Retinal pigment epithelial cell (primary cell): Measurements from ENCODE around the gene NDE1.
A peak's percentile ranks its signal among the peaks of the same experiment; 100 is the strongest.

Experiments used
- DNase-seq: peaks from one replicate; pipeline ENCODE4 v3.0.0-alpha.2; 2010; ENCODE audit warnings: low read depth
- H3K4me3 ChIP-seq: 2 replicates; pipeline ENCODE4 v1.5.1; 2011; ENCODE audit warnings: mild to moderate bottlenecking, low read length, control low read depth, moderate library complexity
- TF ChIP-seq, protein P1 (sequence below): conservative IDR thresholded peaks from 2 replicates; pipeline ENCODE4 v1.5.1; 2011; ENCODE audit warnings: low read depth, low read length, control low read depth, inconsistent platforms

The NDE1 gene

DNA sequence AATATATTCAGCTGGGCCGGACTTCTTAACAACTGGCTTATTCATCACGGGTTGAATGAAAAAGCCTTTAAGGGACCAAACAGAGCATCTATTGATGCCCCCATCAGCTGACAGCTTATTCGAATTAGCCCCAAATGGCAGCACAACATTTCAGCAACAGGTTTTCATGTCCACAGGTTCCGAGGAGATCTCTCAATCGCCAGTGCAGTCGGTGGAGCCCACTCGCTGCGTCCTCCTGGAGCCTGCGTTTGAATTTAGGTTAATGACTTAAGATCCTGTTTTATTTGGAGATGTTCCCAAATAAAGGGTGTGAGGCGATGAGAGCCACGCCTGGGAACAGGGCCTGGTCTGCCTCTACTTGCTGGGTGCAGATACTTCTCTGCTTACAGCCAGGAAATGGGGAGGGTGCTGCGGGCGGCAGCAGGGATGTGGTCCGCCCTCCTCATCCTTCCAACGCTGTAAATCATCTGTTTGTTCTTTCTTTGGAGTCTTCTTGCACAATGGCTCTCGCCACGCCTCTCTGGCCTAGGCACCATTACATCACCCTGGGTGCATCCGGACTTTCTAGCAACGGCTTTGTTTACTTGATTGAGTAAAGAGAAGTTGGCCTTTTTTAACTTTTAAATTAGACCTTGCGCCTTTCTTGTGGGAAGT lies 22.6 kb downstream of the NDE1 start:
- peak; percentile 3 for DNase-seq
- H3K4me3 ChIP-seq = no peak overlapping the region
- TF ChIP-seq, protein P1, sequence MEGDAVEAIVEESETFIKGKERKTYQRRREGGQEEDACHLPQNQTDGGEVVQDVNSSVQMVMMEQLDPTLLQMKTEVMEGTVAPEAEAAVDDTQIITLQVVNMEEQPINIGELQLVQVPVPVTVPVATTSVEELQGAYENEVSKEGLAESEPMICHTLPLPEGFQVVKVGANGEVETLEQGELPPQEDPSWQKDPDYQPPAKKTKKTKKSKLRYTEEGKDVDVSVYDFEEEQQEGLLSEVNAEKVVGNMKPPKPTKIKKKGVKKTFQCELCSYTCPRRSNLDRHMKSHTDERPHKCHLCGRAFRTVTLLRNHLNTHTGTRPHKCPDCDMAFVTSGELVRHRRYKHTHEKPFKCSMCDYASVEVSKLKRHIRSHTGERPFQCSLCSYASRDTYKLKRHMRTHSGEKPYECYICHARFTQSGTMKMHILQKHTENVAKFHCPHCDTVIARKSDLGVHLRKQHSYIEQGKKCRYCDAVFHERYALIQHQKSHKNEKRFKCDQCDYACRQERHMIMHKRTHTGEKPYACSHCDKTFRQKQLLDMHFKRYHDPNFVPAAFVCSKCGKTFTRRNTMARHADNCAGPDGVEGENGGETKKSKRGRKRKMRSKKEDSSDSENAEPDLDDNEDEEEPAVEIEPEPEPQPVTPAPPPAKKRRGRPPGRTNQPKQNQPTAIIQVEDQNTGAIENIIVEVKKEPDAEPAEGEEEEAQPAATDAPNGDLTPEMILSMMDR = no peak

DNA sequence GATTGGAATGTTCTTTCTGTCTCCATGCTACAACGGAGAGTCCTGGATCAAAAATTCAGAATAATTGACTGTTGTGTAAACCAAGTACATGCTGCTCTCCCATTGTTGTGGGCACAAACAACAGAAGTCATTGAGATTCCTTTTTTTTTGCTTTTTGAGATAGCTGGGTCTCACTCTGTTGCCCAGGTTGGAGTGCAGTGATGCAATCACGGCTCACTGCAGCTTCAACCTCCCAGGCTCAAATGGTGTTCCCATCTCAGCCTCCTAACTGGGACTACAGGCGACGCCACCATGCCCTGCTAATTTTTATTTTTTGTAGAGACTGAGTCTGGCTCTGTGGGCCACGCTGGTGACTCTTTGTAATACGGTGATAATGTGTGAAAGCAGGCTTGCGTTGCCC lies 24.5 kb downstream of the NDE1 start:
- TF ChIP-seq, protein P1 = no peak
- no peak overlapping the region for H3K4me3 ChIP-seq
- no peak for DNase-seq

DNA sequence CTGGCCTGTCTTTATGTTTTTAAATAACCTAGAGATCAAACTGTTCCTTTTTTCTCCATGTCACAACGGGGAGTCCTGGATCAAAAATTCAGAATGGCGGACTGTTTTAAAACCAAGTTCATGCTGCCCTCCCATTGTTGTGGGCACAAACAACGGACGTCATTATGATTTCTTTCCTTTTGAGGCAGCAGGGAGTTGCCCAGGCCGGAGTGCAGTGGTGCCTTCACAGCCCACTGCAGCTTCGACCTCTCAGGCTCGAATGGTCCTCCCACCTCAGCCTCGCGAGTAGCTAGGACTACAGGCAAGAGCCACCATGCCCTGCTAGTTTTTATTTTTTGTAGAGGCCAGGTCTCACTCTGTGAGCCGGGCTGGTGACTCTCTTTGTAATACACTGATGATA lies 26.5 kb downstream of the NDE1 start:
- TF ChIP-seq, protein P1 = no peak
- DNase-seq = no peak

DNA sequence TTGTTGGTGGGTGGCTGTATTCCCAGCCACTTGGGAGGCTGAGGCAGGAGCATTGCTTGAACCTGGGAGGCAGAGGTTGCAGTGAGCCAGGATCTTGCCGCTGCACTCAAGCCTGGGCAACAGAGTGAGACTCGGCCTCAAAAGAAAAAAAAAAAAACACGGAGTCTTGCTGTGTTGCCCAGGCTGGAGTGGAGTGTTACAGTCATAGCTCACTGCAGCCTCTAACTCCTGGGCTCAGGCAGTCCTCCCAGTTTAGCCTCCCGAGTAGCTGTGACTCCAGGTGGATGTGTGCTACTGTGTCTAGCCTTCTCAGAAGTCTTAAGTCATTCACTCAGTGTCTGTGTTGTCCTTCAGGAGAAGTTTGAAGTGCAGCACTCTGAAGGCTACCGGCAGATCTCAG lies 27.4 kb downstream of the NDE1 start:
- no peak for DNase-seq
- TF ChIP-seq, protein P1 = no peak
- no peak overlapping the region for H3K4me3 ChIP-seq

More for the DNA sequence above, 26.5 kb downstream of the NDE1 start:
- no peak overlapping the region for H3K4me3 ChIP-seq

DNA sequence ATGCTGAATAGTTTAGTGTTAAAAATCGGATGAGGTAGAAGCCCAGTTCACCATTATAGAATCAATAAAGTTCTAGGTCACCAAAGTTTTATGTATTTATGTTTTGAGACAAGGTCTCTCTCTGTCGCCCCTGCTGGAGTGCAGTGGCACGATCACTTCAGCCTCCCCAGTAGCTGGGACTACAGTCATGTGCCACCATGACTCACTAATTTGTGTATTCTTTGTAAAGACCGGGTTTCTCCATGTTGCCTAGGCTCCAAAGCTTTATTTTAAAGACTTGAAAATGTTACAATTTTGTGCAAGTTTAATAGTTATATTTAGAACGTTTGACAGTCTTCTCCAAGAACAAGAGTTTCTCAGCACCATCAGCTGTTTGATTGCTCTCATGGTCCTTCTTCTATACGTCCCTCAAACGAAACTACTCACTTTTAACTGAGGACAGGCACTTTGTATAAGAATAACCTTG lies 32.1 kb downstream of the NDE1 start:
- H3K4me3 ChIP-seq = no peak overlapping the region
- DNase-seq = peak; percentile 63
- TF ChIP-seq, protein P1 = peak; percentile 76

DNA sequence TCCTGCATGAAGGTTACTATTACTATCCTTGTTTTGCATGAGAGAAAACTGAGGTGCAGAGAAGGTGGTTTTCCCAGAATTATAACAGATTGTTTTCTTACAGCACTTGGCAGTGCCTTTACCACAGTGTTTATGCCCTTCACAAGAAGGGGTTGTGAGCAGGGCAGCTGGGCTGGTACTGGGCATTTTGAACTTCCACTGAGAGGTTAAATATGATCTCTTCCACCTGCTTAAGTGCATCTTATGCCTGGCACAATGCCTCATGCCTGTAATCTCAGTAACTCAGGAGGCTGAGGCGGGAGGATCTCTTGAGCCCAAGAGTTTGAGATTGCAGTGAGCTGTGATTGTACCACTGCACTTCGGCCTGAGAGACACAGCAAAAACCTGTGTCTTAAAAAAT lies 36.2 kb downstream of the NDE1 start:
- H3K4me3 ChIP-seq = no peak overlapping the region
- DNase-seq = no peak
- TF ChIP-seq, protein P1 = no peak

DNA sequence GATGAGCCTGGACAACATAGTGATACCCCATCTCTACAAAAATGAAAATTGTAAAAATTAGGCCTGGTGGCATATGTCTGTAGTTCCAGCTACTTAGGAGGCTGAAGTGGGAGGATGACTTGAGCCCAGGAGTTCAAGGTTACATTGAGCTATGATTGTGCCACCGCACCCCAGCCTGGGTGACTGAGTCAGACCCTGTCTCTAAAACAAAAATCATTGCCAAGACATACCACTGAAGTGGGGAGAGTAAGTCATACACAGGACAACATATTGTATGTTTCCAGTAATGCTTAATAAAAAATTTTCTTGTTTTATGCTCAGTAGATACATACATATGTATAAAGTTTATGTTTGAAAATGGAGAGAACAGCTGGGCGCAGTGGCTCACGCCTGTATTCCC lies 39.2 kb downstream of the NDE1 start:
- no peak overlapping the region for H3K4me3 ChIP-seq
- no peak for DNase-seq
- TF ChIP-seq, protein P1 = no peak
